ENCODE measurements around the gene TMEM117.

DNA sequence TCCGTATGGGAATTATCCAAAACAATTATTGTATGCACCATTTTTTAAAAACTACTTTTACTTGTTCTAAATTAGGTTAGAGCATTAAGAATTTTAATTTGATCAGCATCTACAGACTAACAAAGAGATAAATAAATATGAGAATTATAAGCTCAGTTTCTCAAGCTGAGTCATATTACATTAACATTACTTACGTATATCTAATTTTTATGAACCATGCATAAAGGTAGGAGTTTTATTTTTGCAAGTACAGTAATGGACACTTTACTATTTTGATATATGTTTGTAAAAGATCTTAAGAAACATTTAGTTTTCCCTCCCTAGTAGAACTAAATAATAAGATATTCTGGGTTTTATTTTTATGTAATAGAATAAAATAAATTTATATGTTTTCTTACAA, 410.1 kb downstream of the TMEM117 start:
- TF ChIP-seq, protein P1, sequence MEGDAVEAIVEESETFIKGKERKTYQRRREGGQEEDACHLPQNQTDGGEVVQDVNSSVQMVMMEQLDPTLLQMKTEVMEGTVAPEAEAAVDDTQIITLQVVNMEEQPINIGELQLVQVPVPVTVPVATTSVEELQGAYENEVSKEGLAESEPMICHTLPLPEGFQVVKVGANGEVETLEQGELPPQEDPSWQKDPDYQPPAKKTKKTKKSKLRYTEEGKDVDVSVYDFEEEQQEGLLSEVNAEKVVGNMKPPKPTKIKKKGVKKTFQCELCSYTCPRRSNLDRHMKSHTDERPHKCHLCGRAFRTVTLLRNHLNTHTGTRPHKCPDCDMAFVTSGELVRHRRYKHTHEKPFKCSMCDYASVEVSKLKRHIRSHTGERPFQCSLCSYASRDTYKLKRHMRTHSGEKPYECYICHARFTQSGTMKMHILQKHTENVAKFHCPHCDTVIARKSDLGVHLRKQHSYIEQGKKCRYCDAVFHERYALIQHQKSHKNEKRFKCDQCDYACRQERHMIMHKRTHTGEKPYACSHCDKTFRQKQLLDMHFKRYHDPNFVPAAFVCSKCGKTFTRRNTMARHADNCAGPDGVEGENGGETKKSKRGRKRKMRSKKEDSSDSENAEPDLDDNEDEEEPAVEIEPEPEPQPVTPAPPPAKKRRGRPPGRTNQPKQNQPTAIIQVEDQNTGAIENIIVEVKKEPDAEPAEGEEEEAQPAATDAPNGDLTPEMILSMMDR (optimal IDR thresholded peaks at IDR 0.05 in 1 of 3, IDR thresholded peaks at IDR 0.05 in 1 of 3, conservative IDR thresholded peaks at IDR 0.05 in 1 of 3; ENCODE audit: extremely low read depth in 1 of 3, insufficient read depth in 2 of 3, low read length in 3 of 3) = no peak
- no peak for TF ChIP-seq EZH2 (IDR thresholded peaks at IDR 0.05; ENCODE audit: low read length)

All from keratinocyte (primary cell).